B cell (primary cell): ENCODE data around the gene SCYL3. TPM values are rescaled to one million over a fixed set of nuclear protein-coding genes. Genes with fewer than 3 reads are reported as not detected.
A peak's percentile ranks its signal among the peaks of the same experiment; 100 is the strongest.

Source experiments
- ATAC-seq: fragments of 200-7000 bp; cut with Tn5 transposase; one replicate; pipeline ENCODE4 v1.10.0; 2021; ENCODE audit warnings: low read depth, mild to moderate bottlenecking, moderate number of reproducible peaks, moderate library complexity
- CTCF ChIA-PET: fragments of 350-600 bp; sonication (Branson Sonifier 250); formaldehyde crosslinking; loops from one replicate; lab custom pipeline; 2021; ENCODE audit warnings: antibody characterized with exemption, inconsistent platforms; lab: Charles Lee
- POLR2A ChIA-PET: fragments of 350-600 bp; sonication (Branson Sonifier 250); formaldehyde crosslinking; loops from one replicate; lab custom pipeline; 2021; ENCODE audit warnings: antibody characterized with exemption; lab: Charles Lee
- DNase-seq: peaks from one replicate; pipeline ENCODE4 v3.0.0; 2013
- H2AFZ ChIP-seq: 2 replicates; pipeline ENCODE4 v1.6.1; 2012; ENCODE audit warnings: mild to moderate bottlenecking, low read depth, low read length; ENCODE audit not compliant: insufficient read depth, poor library complexity, severe bottlenecking
- H3K27ac ChIP-seq, 2 donors: 1 replicate in 1 of 2; 2 replicates in 1 of 2; pipeline ENCODE4 v1.5.1; 2012 to 2013; ENCODE audit warnings: low read length in 2 of 2, mild to moderate bottlenecking in 2 of 2, moderate library complexity in 1 of 2
- H3K27me3 ChIP-seq, 4 experiments: fragments of 200-600 bp in 1 of 4; sonication (generic) in 1 of 4; replicated peaks in 1 of 4; 1 replicate in 2 of 4; 2 replicates in 2 of 4; pipeline versions ENCODE4 v1.6.1 to v1.7.0; 2013 to 2016; ENCODE audit warnings: low read length in 3 of 4, mild to moderate bottlenecking in 2 of 4, mixed read lengths in 1 of 4, moderate library complexity in 1 of 4; ENCODE audit not compliant: insufficient read depth in 4 of 4, control insufficient read depth in 3 of 4; ENCODE audit errors: control extremely low read depth in 1 of 4
- H3K36me3 ChIP-seq, 2 experiments: replicated peaks in 1 of 2; 1 replicate in 1 of 2; 2 replicates in 1 of 2; pipeline versions ENCODE4 v1.6.1 to v1.7.1; 2013; ENCODE audit warnings: low read length in 1 of 2; ENCODE audit not compliant: insufficient read depth in 2 of 2, control insufficient read depth in 1 of 2; ENCODE audit errors: control extremely low read depth in 1 of 2, extremely low read depth in 1 of 2
- H3K4me1 ChIP-seq, 2 donors: fragments of 200-600 bp in 1 of 2; sonication (generic) in 1 of 2; 1 replicate in 1 of 2; 2 replicates in 1 of 2; pipeline versions ENCODE4 v1.5.1 to v1.6.1; 2013 to 2017; ENCODE audit warnings: low read length in 2 of 2; ENCODE audit not compliant: control insufficient read depth in 2 of 2, insufficient read depth in 2 of 2
- H3K4me2 ChIP-seq: replicated peaks from 2 replicates; pipeline ENCODE3; 2012; ENCODE audit warnings: mild to moderate bottlenecking, low read depth, low read length; ENCODE audit not compliant: poor library complexity, severe bottlenecking
- H3K4me3 ChIP-seq, 5 experiments: fragments of 200-600 bp in 1 of 5; sonication (generic) in 1 of 5; 1 replicate in 3 of 5; 2 replicates in 2 of 5; pipeline versions ENCODE4 v1.5.1 to v1.7.0; 2011 to 2016; ENCODE audit warnings: low read length in 4 of 5, mild to moderate bottlenecking in 4 of 5, low read depth in 2 of 5, control low read depth in 1 of 5, moderate library complexity in 1 of 5; ENCODE audit not compliant: insufficient read depth in 1 of 5; ENCODE audit errors: control extremely low read depth in 1 of 5, extremely low read depth in 1 of 5
- H3K79me2 ChIP-seq: fragments of 200-600 bp; sonication (generic); one replicate; pipeline ENCODE4 v1.6.0; 2016; ENCODE audit warnings: low read length; ENCODE audit not compliant: control insufficient read depth, insufficient read depth
- H3K9ac ChIP-seq: fragments of 200-600 bp; sonication (generic); 2 replicates; pipeline ENCODE4 v1.6.1; 2017; ENCODE audit warnings: mild to moderate bottlenecking, low read length, moderate library complexity
- H3K9me3 ChIP-seq, 3 donors: one replicate each; pipeline versions ENCODE4 v1.6.1 to v1.7.1; 2013; ENCODE audit warnings: low read length in 2 of 3; ENCODE audit not compliant: control insufficient read depth in 2 of 3, insufficient read depth in 1 of 3; ENCODE audit errors: control extremely low read depth in 1 of 3
- H4K20me1 ChIP-seq: 2 replicates; pipeline ENCODE4 v1.6.0; 2012; ENCODE audit warnings: mild to moderate bottlenecking, low read length; ENCODE audit not compliant: insufficient read depth, control insufficient read depth, poor library complexity, severe bottlenecking
- H3K27ac Mint-ChIP-seq: one replicate; pipeline ENCODE4 v1.8.0; 2021; ENCODE audit warnings: mixed read lengths
- H3K27me3 Mint-ChIP-seq: one replicate; pipeline ENCODE4 v1.8.0; 2021; ENCODE audit warnings: mixed read lengths
- H3K4me1 Mint-ChIP-seq: one replicate; pipeline ENCODE4 v1.8.0; 2021; ENCODE audit warnings: mixed read lengths
- H3K4me3 Mint-ChIP-seq: one replicate; pipeline ENCODE4 v1.8.0; 2021; ENCODE audit warnings: mixed read lengths
- H3K9me3 Mint-ChIP-seq: one replicate; pipeline ENCODE4 v1.8.0; 2022; ENCODE audit warnings: mixed read lengths; ENCODE audit not compliant: insufficient read depth
- CTCF ChIP-seq: fragments of 200-600 bp; IDR thresholded peaks from one replicate; pipeline ENCODE4 v1.8.0; 2022; ENCODE audit warnings: antibody characterized with exemption, mild to moderate bottlenecking
- EZH2 ChIP-seq: IDR thresholded peaks from 2 replicates; pipeline ENCODE4 v1.6.1; 2012; ENCODE audit warnings: borderline replicate concordance, low read depth, mild to moderate bottlenecking, moderate library complexity, low read length; ENCODE audit not compliant: insufficient read depth, poor library complexity, severe bottlenecking
- WGBS: methylation state at CpG from one replicate; pipeline ENCODE4 v1.1.5; 2013; ENCODE audit warnings: missing lambda C conversion rate; ENCODE audit not compliant: insufficient coverage; 5-methylcytosine and 5-hydroxymethylcytosine counted together
- intact Hi-C: fragments of 100-400 bp; cut with micrococcal nuclease; formaldehyde crosslinking; loops from one replicate; pipeline ENCODE4 v1.10.0; 2022
- polyA minus RNA-seq: library from RNA; depleted of rRNA, polyadenylated mRNA; stranded (reverse); fragments of >200 nt; gene quantifications from 2 replicates; pipeline ENCODE4 v1.2.3, GENCODE V29; 2012
- polyA plus RNA-seq: library from polyadenylated mRNA; depleted of rRNA; stranded (reverse); fragments of >200 nt; gene quantifications from 2 replicates; pipeline ENCODE4 v1.2.3, GENCODE V29; 2012
- total RNA-seq, 2 donors: library from RNA; stranded (reverse); fragments of 120-200 nt in 1 of 2; gene quantifications; 1 replicate in 1 of 2; 2 replicates in 1 of 2; pipeline versions ENCODE4 v1.2.3 to v1.2.4, GENCODE V29; 2013 to 2022

The SCYL3 gene
- 17.6 and 18.4 TPM in 2 replicates for total RNA-seq
- 24.5 TPM for total RNA-seq (2013)
- 14.1 and 14.2 TPM in 2 replicates for polyA plus RNA-seq
- 16.4 and 18.7 TPM in 2 replicates for polyA minus RNA-seq

GRCh38 chr1:169893645-169894423, at the start of gene SCYL3:
SCYL3 (minus strand) TSS chr1:169893896; CDS start chr1:169888840, 5,056 bp downstream.
- Histone ChIP-seq H3K4me3 (peak within 1 kb of the TSS; percentile 81 to 96 (median 85)), H3K9ac (peak within 1 kb of the TSS; percentile 88), H3K9me3 (no peaks in the 10 kb centered on the region), H3K27ac (peak within 1 kb of the TSS; percentile 97), H3K79me2 (peaks cover 45% of the 10 kb centered on the region), H2AFZ (peak within 1 kb of the TSS; percentile 91), H3K27me3 (peaks cover 0 to 3% (median 2%) of the 10 kb centered on the region in 4 experiments), H3K4me1 (peaks cover 25 to 32% of the 10 kb centered on the region in 2 donors), H3K4me2 (peak within 1 kb of the TSS; percentile 83), H4K20me1 (no peaks in the 10 kb centered on the region), H3K36me3 (no peaks in the 10 kb centered on the region)
- peaks cover 43% of the 10 kb centered on the region for H3K4me1 Mint-ChIP-seq
- no peaks in the 10 kb centered on the region for H3K9me3 Mint-ChIP-seq
- peak within 1 kb of the TSS; percentile 100 for H3K27ac Mint-ChIP-seq
- TF ChIP-seq CTCF: no peak
- no peak for TF ChIP-seq EZH2
- DNase-seq: peak; percentile 99
- peak; percentile 88 for ATAC-seq
- ChIA-PET POLR2A (interaction anchor here (0.6 to 2.5 kb wide), 5 partner anchors 99 to 639 kb away, joined by 3 to 15 read pairs (median 3); partner anchors contain the start of genes BLZF1, GORAB, KIFAP3 and METTL18), CTCF (interaction anchor here (0.6 to 1.7 kb wide), 6 partner anchors 8 to 526 kb away, joined by 3 to 5 read pairs (median 4); partner anchors contain the start of genes BLZF1 and NME7)
- H3K4me3 Mint-ChIP-seq: peak within 1 kb of the TSS; percentile 98
- peaks cover 16% of the 10 kb centered on the region for H3K27me3 Mint-ChIP-seq
- intact Hi-C loops: loop anchor here (1.0 to 5.0 kb wide), 8 partner anchors 100 to 1849 kb away; partner anchors contain the start of genes GORAB, KIFAP3, METTL18 and NME7
- under 1% methylated on average over 46 of the region's 52 CpGs for WGBS
